ENCODE data around the gene GRK5.

- no peak for TF ChIP-seq EZH2phosphoT487 (IDR thresholded peaks at IDR 0.05; ENCODE audit: borderline replicate concordance, low read length)
- no peak for TF ChIP-seq CTCF (IDR thresholded peaks at IDR 0.05; ENCODE audit: low read depth, low read length, poor library complexity, severe bottlenecking)
These were observed 196.6 kb downstream of the GRK5 start for GRCh38 chr10:119403921-119404320.
